ENCODE measurements around the gene TSNAXIP1.

DNA sequence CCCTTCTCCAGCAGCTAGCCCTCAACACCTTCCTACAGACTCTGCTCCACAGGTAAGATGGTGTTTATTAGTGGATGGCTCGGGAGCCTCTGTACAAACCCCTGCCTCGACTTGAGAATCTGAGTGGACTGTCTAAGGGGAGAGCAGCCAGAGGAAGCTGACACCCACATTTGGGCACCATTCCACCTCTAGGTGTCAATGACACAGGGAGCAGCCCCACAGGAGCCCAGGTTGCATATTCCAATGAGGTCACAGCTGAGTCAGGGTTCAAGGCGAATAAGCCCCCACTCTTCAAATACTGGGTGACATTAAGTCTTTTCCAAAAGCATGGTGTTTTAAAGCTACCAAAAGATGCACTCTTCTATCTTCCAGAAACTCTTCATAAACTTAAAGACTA lies 32.2 kb upstream of the TSNAXIP1 start:
- no peak for TF ChIP-seq POLR2A (IDR thresholded peaks at IDR 0.05)
- TF ChIP-seq, protein P1, sequence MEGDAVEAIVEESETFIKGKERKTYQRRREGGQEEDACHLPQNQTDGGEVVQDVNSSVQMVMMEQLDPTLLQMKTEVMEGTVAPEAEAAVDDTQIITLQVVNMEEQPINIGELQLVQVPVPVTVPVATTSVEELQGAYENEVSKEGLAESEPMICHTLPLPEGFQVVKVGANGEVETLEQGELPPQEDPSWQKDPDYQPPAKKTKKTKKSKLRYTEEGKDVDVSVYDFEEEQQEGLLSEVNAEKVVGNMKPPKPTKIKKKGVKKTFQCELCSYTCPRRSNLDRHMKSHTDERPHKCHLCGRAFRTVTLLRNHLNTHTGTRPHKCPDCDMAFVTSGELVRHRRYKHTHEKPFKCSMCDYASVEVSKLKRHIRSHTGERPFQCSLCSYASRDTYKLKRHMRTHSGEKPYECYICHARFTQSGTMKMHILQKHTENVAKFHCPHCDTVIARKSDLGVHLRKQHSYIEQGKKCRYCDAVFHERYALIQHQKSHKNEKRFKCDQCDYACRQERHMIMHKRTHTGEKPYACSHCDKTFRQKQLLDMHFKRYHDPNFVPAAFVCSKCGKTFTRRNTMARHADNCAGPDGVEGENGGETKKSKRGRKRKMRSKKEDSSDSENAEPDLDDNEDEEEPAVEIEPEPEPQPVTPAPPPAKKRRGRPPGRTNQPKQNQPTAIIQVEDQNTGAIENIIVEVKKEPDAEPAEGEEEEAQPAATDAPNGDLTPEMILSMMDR (IDR thresholded peaks at IDR 0.05): no peak
- TF ChIP-seq EP300 (IDR thresholded peaks at IDR 0.05): no peak

Measured in upper lobe of left lung (tissue), 4 donors.